Prostate gland (tissue), 2 donors: ENCODE measurements around the gene BNC2. TPM values are rescaled to one million over a fixed set of nuclear protein-coding genes. Genes with fewer than 3 reads are reported as not detected.

ENCODE experiments used
- DNase-seq: peaks from one replicate; pipeline ENCODE4 v3.0.0-alpha.2; 2019; ENCODE audit warnings: low spot score
- H3K27ac ChIP-seq, 2 donors: fragments of 200-600 bp; sonication (generic); 2 replicates each; pipeline ENCODE4 v1.5.1; 2017 to 2019
- H3K27me3 ChIP-seq: fragments of 200-600 bp; sonication (generic); replicated peaks from 2 replicates; pipeline ENCODE4 v1.5.1; 2019; ENCODE audit not compliant: insufficient read depth
- H3K36me3 ChIP-seq, 2 donors: fragments of 200-600 bp; sonication (generic); 1 replicate in 1 of 2; 2 replicates in 1 of 2; pipeline versions ENCODE4 v1.5.1 to v1.8.1; 2017 to 2019
- H3K4me1 ChIP-seq: fragments of 200-600 bp; sonication (generic); replicated peaks from 2 replicates; pipeline ENCODE4 v1.5.1; 2019
- H3K4me3 ChIP-seq, 2 donors: fragments of 200-600 bp; sonication (generic); 2 replicates each; pipeline ENCODE4 v1.5.1; 2017 to 2019
- H3K9me3 ChIP-seq: fragments of 200-600 bp; sonication (generic); 2 replicates; pipeline ENCODE4 v1.5.1; 2017
- CTCF ChIP-seq, 4 experiments: fragments of 200-600 bp in 2 of 4; fragments of 450-650 bp in 2 of 4; sonication (generic) in 2 of 4; IDR thresholded peaks; 1 replicate in 3 of 4; 2 replicates in 1 of 4; pipeline ENCODE4 v1.5.1; 2016 to 2019; ENCODE audit warnings: antibody characterized with exemption in 4 of 4, mild to moderate bottlenecking in 2 of 4, moderate library complexity in 2 of 4
- POLR2A ChIP-seq: fragments of 450-650 bp; IDR thresholded peaks from one replicate; pipeline ENCODE4 v1.6.1; 2016; ENCODE audit warnings: antibody characterized with exemption, mild to moderate bottlenecking
- POLR2AphosphoS5 ChIP-seq: sonication (generic); formaldehyde crosslinking; IDR thresholded peaks from one replicate; pipeline ENCODE4 v1.6.1; 2017; ENCODE audit warnings: antibody characterized with exemption
- WGBS: methylation state at CpG from one replicate; pipeline ENCODE4 v1.1.5; 2018; 5-methylcytosine and 5-hydroxymethylcytosine counted together
- intact Hi-C: fragments of 100-400 bp; cut with DNase I; formaldehyde crosslinking; loops from one replicate; pipeline ENCODE4 v1.14.2; 2022
- total RNA-seq, 2 donors: library from RNA; depleted of rRNA; stranded (reverse); fragments of >200 nt; gene quantifications; one replicate each; pipeline ENCODE4 v1.1.0, GENCODE V29; 2016

BNC2 gene
- total RNA-seq, 2 donors from 2014 or later, result 4.9 to 37.2 TPM

GRCh38 chr9:16745359-16745758, 125.1 kb downstream of the BNC2 start:
- no peak overlapping the region for H3K27ac ChIP-seq
- H3K4me3 ChIP-seq, result no peak overlapping the region
- intact Hi-C loops, result no loop called here
- DNase-seq, result no peak
- TF ChIP-seq POLR2A (no peak), CTCF (IDR thresholded peaks at IDR 0.05) (no peak), POLR2AphosphoS5 (no peak)
- no peaks in the 10 kb centered on the region for H3K36me3 ChIP-seq
- WGBS, result 80% methylated on average over 5 of the region's 5 CpGs
- H3K9me3 ChIP-seq, result no peaks in the 10 kb centered on the region
- no peaks in the 10 kb centered on the region for H3K4me1 ChIP-seq
- H3K27me3 ChIP-seq, result no peaks in the 10 kb centered on the region

DNA sequence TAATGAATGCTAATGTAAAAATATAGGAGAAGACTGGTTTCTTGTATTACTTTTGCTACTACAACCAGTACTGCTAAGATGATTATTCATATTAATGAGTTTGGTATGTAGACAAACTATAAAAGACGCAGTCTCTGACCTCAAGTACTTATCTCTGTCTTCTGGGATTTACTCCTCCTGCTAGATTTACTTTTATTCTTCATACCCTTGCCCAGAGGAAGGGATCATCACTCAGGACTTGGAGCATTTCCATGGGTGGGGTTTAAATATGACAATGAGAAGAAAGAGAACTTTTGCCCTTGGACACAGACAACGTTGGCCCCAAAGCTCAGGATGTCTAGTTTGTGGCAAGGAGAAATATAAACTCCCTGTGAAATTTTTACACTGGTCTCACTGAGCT, 126.1 kb downstream of the BNC2 start:
- no peaks in the 10 kb centered on the region for H3K36me3 ChIP-seq
- H3K27ac ChIP-seq, result no peak overlapping the region
- no peaks in the 10 kb centered on the region for H3K27me3 ChIP-seq
- TF ChIP-seq CTCF (IDR thresholded peaks at IDR 0.05) (no peak), POLR2AphosphoS5 (no peak), POLR2A (no peak)
- no peaks in the 10 kb centered on the region for H3K9me3 ChIP-seq
- intact Hi-C loops, result no loop called here
- no peaks in the 10 kb centered on the region for H3K4me1 ChIP-seq
- DNase-seq, result no peak
- 23% methylated on average over 2 of the region's 2 CpGs for WGBS
- no peak overlapping the region for H3K4me3 ChIP-seq

- Histone ChIP-seq H3K9me3 (no peaks in the 10 kb centered on the region), H3K36me3 (no peaks in the 10 kb centered on the region), H3K4me3 (no peak overlapping the region), H3K27me3 (no peaks in the 10 kb centered on the region), H3K27ac (no peak overlapping the region), H3K4me1 (no peaks in the 10 kb centered on the region)
- intact Hi-C loops, result no loop called here
- no peak for DNase-seq
- TF ChIP-seq CTCF (IDR thresholded peaks at IDR 0.05) (no peak), POLR2A (no peak), POLR2AphosphoS5 (no peak)
- WGBS, result 87% methylated on average over 4 of the region's 4 CpGs
These were observed 127.1 kb downstream of the BNC2 start for GRCh38 chr9:16743375-16743774.

- Histone ChIP-seq H3K9me3 (no peaks in the 10 kb centered on the region), H3K4me3 (no peak overlapping the region), H3K36me3 (no peaks in the 10 kb centered on the region), H3K4me1 (no peaks in the 10 kb centered on the region), H3K27ac (no peak overlapping the region), H3K27me3 (no peaks in the 10 kb centered on the region)
- no peak for DNase-seq
- TF ChIP-seq POLR2A (no peak), CTCF (IDR thresholded peaks at IDR 0.05) (no peak), POLR2AphosphoS5 (no peak)
- intact Hi-C loops, result loop anchor here (10.0 kb wide), 1 partner anchor 540 kb away; no protein-coding TSS in a partner anchor
These were observed 135.5 kb downstream of the BNC2 start for GRCh38 chr9:16735001-16735400.

GRCh38 chr9:16732546-16732945, 137.9 kb downstream of the BNC2 start:
- 50% methylated on average over 5 of the region's 5 CpGs for WGBS
- intact Hi-C loops, result loop anchor here (10.0 kb wide), 1 partner anchor 538 kb away; no protein-coding TSS in a partner anchor
- Histone ChIP-seq H3K4me3 (no peak overlapping the region), H3K27me3 (no peaks in the 10 kb centered on the region), H3K36me3 (no peaks in the 10 kb centered on the region), H3K4me1 (no peaks in the 10 kb centered on the region), H3K27ac (no peak overlapping the region), H3K9me3 (no peaks in the 10 kb centered on the region)
- no peak for TF ChIP-seq POLR2A
- no peak for TF ChIP-seq CTCF (IDR thresholded peaks at IDR 0.05)
- no peak for TF ChIP-seq POLR2AphosphoS5
- DNase-seq, result no peak
